AG10803 (cell line): ENCODE results near the gene PARVA.

Experiments used
- DNase-seq: peaks from one replicate; pipeline ENCODE4 v3.0.0; 2010; ENCODE audit warnings: low read depth
- H3K4me3 ChIP-seq: 2 replicates; pipeline ENCODE4 v1.5.1; 2011; ENCODE audit warnings: mild to moderate bottlenecking, low read length, control low read depth
- CTCF ChIP-seq: conservative IDR thresholded peaks from 2 replicates; pipeline ENCODE4 v1.5.1; 2011; ENCODE audit warnings: mild to moderate bottlenecking, low read length, control low read depth, inconsistent platforms

The PARVA gene

GRCh38 chr11:12449961-12450715, 72.8 kb downstream of the PARVA start:
- TF ChIP-seq CTCF = no peak
- no peak overlapping the region for H3K4me3 ChIP-seq
- peak; percentile 77 for DNase-seq

GRCh38 chr11:12451179-12451814, 73.9 kb downstream of the PARVA start:
- no peak for DNase-seq
- TF ChIP-seq CTCF = no peak
- H3K4me3 ChIP-seq = no peak overlapping the region

- H3K4me3 ChIP-seq = no peak overlapping the region
- no peak for TF ChIP-seq CTCF
- DNase-seq = no peak
These were observed 75.9 kb downstream of the PARVA start for GRCh38 chr11:12453243-12453642.

GRCh38 chr11:12454782-12455181, 77.4 kb downstream of the PARVA start:
- no peak overlapping the region for H3K4me3 ChIP-seq
- no peak for TF ChIP-seq CTCF
- DNase-seq = peak; percentile 38

GRCh38 chr11:12455938-12456337, 78.6 kb downstream of the PARVA start:
- no peak overlapping the region for H3K4me3 ChIP-seq
- peak; percentile 66 for DNase-seq
- no peak for TF ChIP-seq CTCF

GRCh38 chr11:12456651-12457579, 79.5 kb downstream of the PARVA start:
- TF ChIP-seq CTCF = no peak
- DNase-seq = peak; percentile 63
- H3K4me3 ChIP-seq = no peak overlapping the region
